ENCODE results near the gene SDK1. TPM values are rescaled to one million over a fixed set of nuclear protein-coding genes. Genes with fewer than 3 reads are reported as not detected.
A peak's percentile ranks its signal among the peaks of the same experiment; 100 is the strongest.

SDK1 gene
- total RNA-seq, 1 experiment from 2014 or later, result 5.1 TPM

- peak; percentile 86 for DNase-seq (ENCODE audit: low spot score)
Observed at GRCh38 chr7:3289996-3290395, 11.1 kb upstream of the SDK1 start.

- DNase-seq (ENCODE audit: low spot score), result no peak
Observed at GRCh38 chr7:3292694-3293093, 8.4 kb upstream of the SDK1 start.

- no peak for DNase-seq (ENCODE audit: low spot score)
Observed at GRCh38 chr7:3294432-3295100, 6.5 kb upstream of the SDK1 start.

- no peak for DNase-seq (ENCODE audit: low spot score)
Observed at GRCh38 chr7:3297105-3297819, 3.8 kb upstream of the SDK1 start.

- peak; percentile 75 for DNase-seq (ENCODE audit: low spot score)
Observed at GRCh38 chr7:3300221-3300650, 816 bp upstream of the SDK1 start.

- no peak for DNase-seq (ENCODE audit: low spot score)
Observed at GRCh38 chr7:3301449-3301731, 338 bp downstream of the SDK1 start.

- DNase-seq (ENCODE audit: low spot score), result peak; percentile 83
Observed at GRCh38 chr7:3301831-3302618, 973 bp downstream of the SDK1 start.

GRCh38 chr7:3302681-3303320 lies 1.7 kb downstream of the SDK1 start:
- DNase-seq (ENCODE audit: low spot score), result no peak

GRCh38 chr7:3304131-3304530 lies 3.1 kb downstream of the SDK1 start:
- DNase-seq (ENCODE audit: low spot score), result no peak

- DNase-seq (ENCODE audit: low spot score), result peak; percentile 56
Observed at GRCh38 chr7:3307435-3307834, 6.4 kb downstream of the SDK1 start.

GRCh38 chr7:3309140-3309539 lies 8.1 kb downstream of the SDK1 start:
- peak; percentile 85 for DNase-seq (ENCODE audit: low spot score)

- DNase-seq (ENCODE audit: low spot score), result no peak
Observed at GRCh38 chr7:3309956-3310355, 8.9 kb downstream of the SDK1 start.

- no peak for DNase-seq (ENCODE audit: low spot score)
Observed at GRCh38 chr7:3310884-3311283, 9.8 kb downstream of the SDK1 start.

GRCh38 chr7:3312583-3312982 lies 11.5 kb downstream of the SDK1 start:
- no peak for DNase-seq (ENCODE audit: low spot score)

- no peak for DNase-seq (ENCODE audit: low spot score)
Observed at GRCh38 chr7:3318874-3319273, 17.8 kb downstream of the SDK1 start.

GRCh38 chr7:3321206-3321605 lies 20.2 kb downstream of the SDK1 start:
- no peak for DNase-seq (ENCODE audit: low spot score)

- no peak for DNase-seq (ENCODE audit: low spot score)
Observed at GRCh38 chr7:3321745-3322144, 20.7 kb downstream of the SDK1 start.

GRCh38 chr7:3326246-3326645 lies 25.2 kb downstream of the SDK1 start:
- no peak for DNase-seq (ENCODE audit: low spot score)

- no peak for DNase-seq (ENCODE audit: low spot score)
Observed at GRCh38 chr7:3327099-3327498, 26.0 kb downstream of the SDK1 start.

- DNase-seq (ENCODE audit: low spot score), result no peak
Observed at GRCh38 chr7:3327655-3328054, 26.6 kb downstream of the SDK1 start.

- DNase-seq (ENCODE audit: low spot score), result no peak
Observed at GRCh38 chr7:3332308-3332707, 31.3 kb downstream of the SDK1 start.

- no peak for DNase-seq (ENCODE audit: low spot score)
Observed at GRCh38 chr7:3333861-3334260, 32.8 kb downstream of the SDK1 start.

Data from H4 (cell line).